IMR-90 (cell line): ENCODE measurements around the gene CMIP. TPM values are rescaled to one million over a fixed set of nuclear protein-coding genes. Genes with fewer than 3 reads are reported as not detected.
A peak's percentile ranks its signal among the peaks of the same experiment; 100 is the strongest.

Experiments
- ATAC-seq: fragments of 200-7000 bp; cut with Tn5 transposase; 2 replicates; pipeline ENCODE4 v1.9.1; 2020; ENCODE audit warnings: low read depth, mild to moderate bottlenecking, moderate library complexity
- BruUV-seq: library from RNA; stranded (reverse); fragments of 400-500 nt; replicated peaks from 2 replicates; lab custom pipeline; 2021; lab: Mats Ljungman, UMichigan
- CTCF ChIA-PET: fragments of 300-600 bp; formaldehyde crosslinking; extraction: SDS; loops from one replicate; lab custom pipeline; 2021; ENCODE audit warnings: antibody characterized with exemption; lab: Yijun Ruan, JAX
- POLR2A ChIA-PET: fragments of 300-600 bp; sonication (Branson Sonifier 250); formaldehyde crosslinking; loops from one replicate; lab custom pipeline; 2022; ENCODE audit warnings: antibody characterized with exemption; ENCODE audit not compliant: unreplicated experiment; lab: Charles Lee
- DNase-seq: peaks from one replicate; pipeline ENCODE4 v3.0.0; 2013
- H2AFZ ChIP-seq: replicated peaks from 2 replicates; pipeline ENCODE3; 2013; ENCODE audit warnings: low read length, mild to moderate bottlenecking; ENCODE audit not compliant: poor library complexity
- H2AK5ac ChIP-seq: 2 replicates; pipeline ENCODE4 v1.6.1; 2013; ENCODE audit warnings: low read depth, low read length, inconsistent platforms
- H2AK9ac ChIP-seq: replicated peaks from 2 replicates; pipeline ENCODE3; 2013; ENCODE audit warnings: mild to moderate bottlenecking, low read depth, low read length, moderate library complexity; ENCODE audit not compliant: poor library complexity
- H2BK120ac ChIP-seq: 2 replicates; pipeline ENCODE4 v1.6.1; 2013; ENCODE audit warnings: low read depth, low read length, inconsistent platforms
- H2BK15ac ChIP-seq: 3 replicates; pipeline ENCODE4 v1.6.1; 2013; ENCODE audit warnings: low read depth, low read length, inconsistent platforms
- H2BK20ac ChIP-seq: 2 replicates; pipeline ENCODE4 v1.6.1; 2013; ENCODE audit warnings: low read depth, mild to moderate bottlenecking, inconsistent platforms, low read length, moderate library complexity
- H2BK5ac ChIP-seq: 2 replicates; pipeline ENCODE4 v1.6.1; 2013; ENCODE audit warnings: mild to moderate bottlenecking, low read depth, low read length, inconsistent platforms; ENCODE audit not compliant: poor library complexity, severe bottlenecking
- H3K14ac ChIP-seq: replicated peaks from 2 replicates; pipeline ENCODE4 v1.6.1; 2013; ENCODE audit warnings: low read depth, low read length, inconsistent platforms
- H3K18ac ChIP-seq: 2 replicates; pipeline ENCODE4 v1.6.1; 2013; ENCODE audit warnings: low read depth, low read length, control low read depth
- H3K23ac ChIP-seq: 2 replicates; pipeline ENCODE4 v1.6.1; 2013; ENCODE audit warnings: low read depth, low read length, inconsistent platforms
- H3K27ac ChIP-seq: 2 replicates; pipeline ENCODE4 v1.5.1; 2013; ENCODE audit warnings: mild to moderate bottlenecking, control low read depth, low read length; ENCODE audit not compliant: insufficient read depth
- H3K27me3 ChIP-seq: 2 replicates; pipeline ENCODE4 v1.6.1; 2013; ENCODE audit warnings: low read length; ENCODE audit not compliant: control insufficient read depth, insufficient read depth
- H3K36me3 ChIP-seq: 2 replicates; pipeline ENCODE4 v1.6.1; 2013; ENCODE audit warnings: low read length, mixed read lengths; ENCODE audit not compliant: control insufficient read depth, insufficient read depth
- H3K4ac ChIP-seq: 2 replicates; pipeline ENCODE4 v1.6.1; 2013; ENCODE audit warnings: low read depth, low read length, inconsistent platforms
- H3K4me1 ChIP-seq: 2 replicates; pipeline ENCODE4 v1.6.1; 2013; ENCODE audit warnings: low read length, mixed read lengths; ENCODE audit not compliant: control insufficient read depth, insufficient read depth
- H3K4me2 ChIP-seq: 2 replicates; pipeline ENCODE4 v1.6.1; 2013; ENCODE audit warnings: low read depth, mild to moderate bottlenecking, control low read depth, low read length, moderate library complexity
- H3K4me3 ChIP-seq: 2 replicates; pipeline ENCODE4 v1.5.1; 2013; ENCODE audit warnings: low read depth, mild to moderate bottlenecking, control low read depth, low read length, moderate library complexity; ENCODE audit not compliant: insufficient read depth
- H3K56ac ChIP-seq: 2 replicates; pipeline ENCODE4 v1.6.1; 2013; ENCODE audit warnings: low read length, inconsistent platforms; ENCODE audit not compliant: insufficient read depth; ENCODE audit errors: extremely low read depth
- H3K79me1 ChIP-seq, 2 experiments: 2 replicates each; pipeline ENCODE4 v1.6.1; 2013; ENCODE audit warnings: low read length in 2 of 2, inconsistent platforms in 1 of 2, low read depth in 1 of 2
- H3K9ac ChIP-seq: 2 replicates; pipeline ENCODE4 v1.6.1; 2013; ENCODE audit warnings: low read depth, low read length, control low read depth
- H3K9me1 ChIP-seq: 2 replicates; pipeline ENCODE4 v1.6.1; 2013; ENCODE audit warnings: low read length, inconsistent platforms; ENCODE audit not compliant: insufficient read depth
- H3K9me3 ChIP-seq: 2 replicates; pipeline ENCODE4 v1.6.1; 2013; ENCODE audit warnings: low read length; ENCODE audit not compliant: control insufficient read depth, insufficient read depth
- H4K20me1 ChIP-seq: 2 replicates; pipeline ENCODE4 v1.6.1; 2013; ENCODE audit warnings: low read length, inconsistent platforms; ENCODE audit not compliant: insufficient read depth
- H4K5ac ChIP-seq: 2 replicates; pipeline ENCODE4 v1.6.1; 2013; ENCODE audit warnings: mild to moderate bottlenecking, low read depth, low read length, control low read depth
- H4K8ac ChIP-seq, 2 experiments: 2 replicates each; pipeline ENCODE4 v1.6.1; 2013; ENCODE audit warnings: low read depth in 2 of 2, low read length in 2 of 2, control low read depth in 1 of 2, inconsistent platforms in 1 of 2
- H4K91ac ChIP-seq: 2 replicates; pipeline ENCODE4 v1.6.1; 2013; ENCODE audit warnings: low read depth, low read length, inconsistent platforms; ENCODE audit not compliant: insufficient read depth
- BHLHE40 ChIP-seq: fragments of 150-350 bp; IDR thresholded peaks from 2 replicates; pipeline ENCODE4 v1.6.1; 2016; ENCODE audit warnings: mild to moderate bottlenecking, low read depth, low read length
- CEBPB ChIP-seq: IDR thresholded peaks from 2 replicates; pipeline ENCODE4 v1.6.1; 2012; ENCODE audit warnings: low read depth, low read length, improper control_type of control experiment
- CHD1 ChIP-seq: IDR thresholded peaks from 2 replicates; pipeline ENCODE4 v1.6.1; 2012; ENCODE audit warnings: low read depth, low read length, improper control_type of control experiment
- MAFK ChIP-seq: IDR thresholded peaks from 2 replicates; pipeline ENCODE4 v1.6.1; 2012; ENCODE audit warnings: low read depth, low read length, improper control_type of control experiment
- MAZ ChIP-seq: IDR thresholded peaks from 2 replicates; pipeline ENCODE4 v1.6.1; 2012; ENCODE audit warnings: low read depth, mild to moderate bottlenecking, low read length, improper control_type of control experiment, moderate library complexity, borderline replicate concordance
- MXI1 ChIP-seq: IDR thresholded peaks from 2 replicates; pipeline ENCODE4 v1.6.1; 2012; ENCODE audit warnings: low read depth, mild to moderate bottlenecking, low read length, moderate library complexity, borderline replicate concordance
- NFE2L2 ChIP-seq: fragments of 150-350 bp; IDR thresholded peaks from 2 replicates; pipeline ENCODE4 v1.6.1; 2016; ENCODE audit warnings: low read depth, mild to moderate bottlenecking, low read length
- POLR2A ChIP-seq: IDR thresholded peaks from 2 replicates; pipeline ENCODE4 v1.6.1; 2012; ENCODE audit warnings: mild to moderate bottlenecking, low read depth, low read length
- RCOR1 ChIP-seq: IDR thresholded peaks from 2 replicates; pipeline ENCODE4 v1.6.1; 2012; ENCODE audit warnings: mild to moderate bottlenecking, low read length, improper control_type of control experiment; ENCODE audit not compliant: insufficient replicate concordance
- RFX5 ChIP-seq: IDR thresholded peaks from 2 replicates; pipeline ENCODE4 v1.8.0; 2012; ENCODE audit warnings: low read depth, mild to moderate bottlenecking, low read length, moderate library complexity
- SMC3 ChIP-seq: fragments of 150-350 bp; IDR thresholded peaks from 2 replicates; pipeline ENCODE4 v1.6.1; 2016; ENCODE audit warnings: low read depth, mild to moderate bottlenecking, antibody characterized with exemption, low read length, moderate library complexity
- WGBS, 2 experiments: methylation state at CpG; one replicate each; pipeline versions ENCODE4 v1.1.5 to v1.1.7; 2013; ENCODE audit warnings: missing lambda C conversion rate in 2 of 2; ENCODE audit not compliant: insufficient read length in 1 of 2; ENCODE audit errors: extremely low coverage in 2 of 2; 5-methylcytosine and 5-hydroxymethylcytosine counted together
- dilution Hi-C: fragments of 300-500 bp; cut with HindIII; formaldehyde crosslinking; loops from one replicate; pipeline ENCODE4 v1.14.3; 2018; ENCODE audit warnings: low sequenced_read_pairs; ENCODE audit not compliant: unreplicated experiment
- in situ Hi-C: fragments of 300-500 bp; cut with MboI; formaldehyde crosslinking; loops from 3 replicates; pipeline ENCODE4 v1.14.3; 2019; ENCODE audit warnings: low sequenced_read_pairs, inconsistent platforms, mixed read lengths
- intact Hi-C: fragments of 100-400 bp; cut with micrococcal nuclease; formaldehyde crosslinking; loops from 2 replicates; pipeline ENCODE4 v1.10.0; 2022
- polyA plus RNA-seq, 3 experiments: library from polyadenylated mRNA; depleted of rRNA; stranded (reverse); fragments of >200 nt; gene quantifications; 2 replicates each; pipeline ENCODE4 v1.2.3, GENCODE V29; 2012; ENCODE audit warnings: low replicate concordance in 1 of 3
- total RNA-seq: library from RNA; depleted of rRNA; stranded (reverse); fragments of >200 nt; gene quantifications from 2 replicates; pipeline ENCODE4 v1.2.3, GENCODE V29; 2012
- TF ChIP-seq, protein P1 (sequence below): fragments of 150-350 bp; IDR thresholded peaks from 2 replicates; pipeline ENCODE4 v1.6.1; 2016; ENCODE audit warnings: low read depth, mild to moderate bottlenecking, low read length, moderate library complexity, borderline replicate concordance
- TF ChIP-seq, protein P2 (sequence below): fragments of 150-350 bp; IDR thresholded peaks from 2 replicates; pipeline ENCODE4 v1.6.1; 2017; ENCODE audit warnings: mild to moderate bottlenecking, antibody characterized with exemption, low read length, low read depth

The CMIP gene
- total and polyA plus RNA-seq, 2 of the 4 experiments (the other 2 are of a cell fraction), result 3.2 to 11.6 TPM

DNA sequence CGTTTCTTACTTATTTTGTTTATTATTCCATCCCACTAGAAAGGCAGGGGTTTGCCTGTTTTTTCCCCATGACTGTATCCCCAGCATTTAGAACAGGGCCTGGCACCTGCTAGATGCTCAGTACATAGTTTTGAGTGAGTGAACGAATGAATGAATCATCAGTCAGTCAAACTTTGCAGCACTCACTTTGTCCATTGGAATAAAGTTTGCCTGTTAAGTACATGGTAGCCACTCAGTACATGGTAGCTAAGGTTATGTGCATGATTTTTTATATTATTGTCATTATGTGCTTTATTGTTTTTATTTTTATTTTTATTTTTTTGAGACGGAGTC lies 88.5 kb downstream of the CMIP start:
- in situ Hi-C loops, result no loop called here

More for the DNA sequence above, 88.5 kb downstream of the CMIP start:
- ChIA-PET POLR2A (no interaction called here), CTCF (interaction anchor here (0.6 kb wide), 1 partner anchor 16 kb away, joined by 5 read pairs; no protein-coding TSS in a partner anchor)
- Histone ChIP-seq H3K4me1 (peaks cover 7% of the 10 kb centered on the region), H3K9me1 (peaks cover 10% of the 10 kb centered on the region; the same call in 1 of the 2 replicates), H3K27me3 (no peaks in the 10 kb centered on the region), H4K8ac (no peak overlapping the region), H2AK5ac (no peak overlapping the region), H2BK15ac (no peak overlapping the region), H3K9ac (no peak overlapping the region), H2AK9ac (no peak overlapping the region), H2BK120ac (no peak overlapping the region), H4K91ac (no peak overlapping the region), H4K20me1 (peaks cover 70% of the 10 kb centered on the region), H3K23ac (no peak overlapping the region), H3K18ac (no peak overlapping the region), H3K4me2 (no peak overlapping the region), H3K4me3 (no peak overlapping the region), H2AFZ (no peak overlapping the region), H2BK5ac (no peak overlapping the region), H3K9me3 (no peaks in the 10 kb centered on the region), H3K14ac (no peak overlapping the region), H4K5ac (no peak overlapping the region), H3K4ac (no peak overlapping the region), H3K36me3 (no peaks in the 10 kb centered on the region), H2BK20ac (no peak overlapping the region), H3K79me1 (peaks cover 51 to 76% of the 10 kb centered on the region in 2 experiments), H3K27ac (no peak overlapping the region), H3K56ac (no peak overlapping the region)
- WGBS, 2 experiments, result 100% methylated on average over 1 of the region's 3 CpGs; no CpG with 5 or more reads in 1 of the 2 experiments
- DNase-seq, result peak; percentile 41
- no TSS peak for BruUV-seq
- intact Hi-C loops, result no loop called here
- no peak for TF ChIP-seq MAZ
- TF ChIP-seq MAFK, result no peak
- TF ChIP-seq, protein P1, sequence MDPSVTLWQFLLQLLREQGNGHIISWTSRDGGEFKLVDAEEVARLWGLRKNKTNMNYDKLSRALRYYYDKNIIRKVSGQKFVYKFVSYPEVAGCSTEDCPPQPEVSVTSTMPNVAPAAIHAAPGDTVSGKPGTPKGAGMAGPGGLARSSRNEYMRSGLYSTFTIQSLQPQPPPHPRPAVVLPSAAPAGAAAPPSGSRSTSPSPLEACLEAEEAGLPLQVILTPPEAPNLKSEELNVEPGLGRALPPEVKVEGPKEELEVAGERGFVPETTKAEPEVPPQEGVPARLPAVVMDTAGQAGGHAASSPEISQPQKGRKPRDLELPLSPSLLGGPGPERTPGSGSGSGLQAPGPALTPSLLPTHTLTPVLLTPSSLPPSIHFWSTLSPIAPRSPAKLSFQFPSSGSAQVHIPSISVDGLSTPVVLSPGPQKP, result no peak
- no peak for TF ChIP-seq POLR2A
- TF ChIP-seq NFE2L2, result no peak
- TF ChIP-seq MXI1, result no peak
- no peak for TF ChIP-seq CHD1
- TF ChIP-seq RFX5, result no peak
- TF ChIP-seq BHLHE40, result no peak
- TF ChIP-seq RCOR1, result no peak
- TF ChIP-seq, protein P2, sequence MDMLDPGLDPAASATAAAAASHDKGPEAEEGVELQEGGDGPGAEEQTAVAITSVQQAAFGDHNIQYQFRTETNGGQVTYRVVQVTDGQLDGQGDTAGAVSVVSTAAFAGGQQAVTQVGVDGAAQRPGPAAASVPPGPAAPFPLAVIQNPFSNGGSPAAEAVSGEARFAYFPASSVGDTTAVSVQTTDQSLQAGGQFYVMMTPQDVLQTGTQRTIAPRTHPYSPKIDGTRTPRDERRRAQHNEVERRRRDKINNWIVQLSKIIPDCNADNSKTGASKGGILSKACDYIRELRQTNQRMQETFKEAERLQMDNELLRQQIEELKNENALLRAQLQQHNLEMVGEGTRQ, result no peak
- TF ChIP-seq CEBPB, result no peak
- no peak for TF ChIP-seq SMC3
- no peak for ATAC-seq
- dilution Hi-C loops, result no loop called here
